ENCODE results near the gene PTPRE. TPM values are rescaled to one million over a fixed set of nuclear protein-coding genes. Genes with fewer than 3 reads are reported as not detected.

The PTPRE gene
- total RNA-seq, 1 experiment from 2014 or later, result 12.3 TPM

GRCh38 chr10:127892743-127893142 is 14.2 kb upstream of the PTPRE start, which contains the start of gene CLRN3:
TSS of gene CLRN3 (minus strand) at chr10:127892941. CDS start at chr10:127892784, 157 bp downstream.
- H3K9ac ChIP-seq (ENCODE audit: low read length), result no peak within 1 kb of the TSS
- no peak for TF ChIP-seq YY1 (IDR thresholded peaks at IDR 0.05; ENCODE audit: extremely low read depth, insufficient replicate concordance, low read depth, low read length)
- TF ChIP-seq SP1 (IDR thresholded peaks at IDR 0.05; ENCODE audit: low read depth), result no peak
- TF ChIP-seq MAX (IDR thresholded peaks at IDR 0.05), result no peak
- no peak for TF ChIP-seq EZH2phosphoT487 (IDR thresholded peaks at IDR 0.05; ENCODE audit: borderline replicate concordance)
- no peak for TF ChIP-seq JUND (IDR thresholded peaks at IDR 0.05)
- TF ChIP-seq, protein P1, sequence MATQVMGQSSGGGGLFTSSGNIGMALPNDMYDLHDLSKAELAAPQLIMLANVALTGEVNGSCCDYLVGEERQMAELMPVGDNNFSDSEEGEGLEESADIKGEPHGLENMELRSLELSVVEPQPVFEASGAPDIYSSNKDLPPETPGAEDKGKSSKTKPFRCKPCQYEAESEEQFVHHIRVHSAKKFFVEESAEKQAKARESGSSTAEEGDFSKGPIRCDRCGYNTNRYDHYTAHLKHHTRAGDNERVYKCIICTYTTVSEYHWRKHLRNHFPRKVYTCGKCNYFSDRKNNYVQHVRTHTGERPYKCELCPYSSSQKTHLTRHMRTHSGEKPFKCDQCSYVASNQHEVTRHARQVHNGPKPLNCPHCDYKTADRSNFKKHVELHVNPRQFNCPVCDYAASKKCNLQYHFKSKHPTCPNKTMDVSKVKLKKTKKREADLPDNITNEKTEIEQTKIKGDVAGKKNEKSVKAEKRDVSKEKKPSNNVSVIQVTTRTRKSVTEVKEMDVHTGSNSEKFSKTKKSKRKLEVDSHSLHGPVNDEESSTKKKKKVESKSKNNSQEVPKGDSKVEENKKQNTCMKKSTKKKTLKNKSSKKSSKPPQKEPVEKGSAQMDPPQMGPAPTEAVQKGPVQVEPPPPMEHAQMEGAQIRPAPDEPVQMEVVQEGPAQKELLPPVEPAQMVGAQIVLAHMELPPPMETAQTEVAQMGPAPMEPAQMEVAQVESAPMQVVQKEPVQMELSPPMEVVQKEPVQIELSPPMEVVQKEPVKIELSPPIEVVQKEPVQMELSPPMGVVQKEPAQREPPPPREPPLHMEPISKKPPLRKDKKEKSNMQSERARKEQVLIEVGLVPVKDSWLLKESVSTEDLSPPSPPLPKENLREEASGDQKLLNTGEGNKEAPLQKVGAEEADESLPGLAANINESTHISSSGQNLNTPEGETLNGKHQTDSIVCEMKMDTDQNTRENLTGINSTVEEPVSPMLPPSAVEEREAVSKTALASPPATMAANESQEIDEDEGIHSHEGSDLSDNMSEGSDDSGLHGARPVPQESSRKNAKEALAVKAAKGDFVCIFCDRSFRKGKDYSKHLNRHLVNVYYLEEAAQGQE (IDR thresholded peaks at IDR 0.05; ENCODE audit: low read depth), result no peak
- TF ChIP-seq POLR2A (IDR thresholded peaks at IDR 0.05; ENCODE audit: borderline replicate concordance, extremely low read depth, insufficient read depth, insufficient read length), result no peak
- no peak for TF ChIP-seq CBX3 (IDR thresholded peaks at IDR 0.05; ENCODE audit: low read depth)
- TF ChIP-seq SRF (IDR thresholded peaks at IDR 0.05; ENCODE audit: low read depth), result no peak
- TF ChIP-seq SIN3A (IDR thresholded peaks at IDR 0.05; ENCODE audit: low read depth), result no peak
- no peak for TF ChIP-seq CEBPB (IDR thresholded peaks at IDR 0.05; ENCODE audit: low read depth)
- TF ChIP-seq ELF1 (IDR thresholded peaks at IDR 0.05; ENCODE audit: borderline replicate concordance, low read depth), result no peak
- TF ChIP-seq, protein P2, sequence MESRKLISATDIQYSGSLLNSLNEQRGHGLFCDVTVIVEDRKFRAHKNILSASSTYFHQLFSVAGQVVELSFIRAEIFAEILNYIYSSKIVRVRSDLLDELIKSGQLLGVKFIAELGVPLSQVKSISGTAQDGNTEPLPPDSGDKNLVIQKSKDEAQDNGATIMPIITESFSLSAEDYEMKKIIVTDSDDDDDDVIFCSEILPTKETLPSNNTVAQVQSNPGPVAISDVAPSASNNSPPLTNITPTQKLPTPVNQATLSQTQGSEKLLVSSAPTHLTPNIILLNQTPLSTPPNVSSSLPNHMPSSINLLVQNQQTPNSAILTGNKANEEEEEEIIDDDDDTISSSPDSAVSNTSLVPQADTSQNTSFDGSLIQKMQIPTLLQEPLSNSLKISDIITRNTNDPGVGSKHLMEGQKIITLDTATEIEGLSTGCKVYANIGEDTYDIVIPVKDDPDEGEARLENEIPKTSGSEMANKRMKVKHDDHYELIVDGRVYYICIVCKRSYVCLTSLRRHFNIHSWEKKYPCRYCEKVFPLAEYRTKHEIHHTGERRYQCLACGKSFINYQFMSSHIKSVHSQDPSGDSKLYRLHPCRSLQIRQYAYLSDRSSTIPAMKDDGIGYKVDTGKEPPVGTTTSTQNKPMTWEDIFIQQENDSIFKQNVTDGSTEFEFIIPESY (IDR thresholded peaks at IDR 0.05; ENCODE audit: extremely low read depth, insufficient replicate concordance, low read length), result no peak
- no peak for TF ChIP-seq ZFX (IDR thresholded peaks at IDR 0.05)
- no peak for TF ChIP-seq ZNF274 (IDR thresholded peaks at IDR 0.05; ENCODE audit: low read depth, low read length)
- no peak for TF ChIP-seq ATF3 (IDR thresholded peaks at IDR 0.05)
- no peak for TF ChIP-seq EZH2 (IDR thresholded peaks at IDR 0.05)
- TF ChIP-seq TCF7L2 (IDR thresholded peaks at IDR 0.05; ENCODE audit: borderline replicate concordance, extremely low read depth, insufficient read depth, insufficient read length), result no peak
- H4K20me1 ChIP-seq (ENCODE audit: insufficient read depth), result no peaks in the 10 kb centered on the region
- no TSS peak for BruUV-seq (replicated peaks)
- H3K9me3 ChIP-seq (ENCODE audit: control insufficient read depth in 1 of 2, insufficient read depth in 1 of 2, low read depth in 1 of 2, low read length in 2 of 2), result no peaks in the 10 kb centered on the region
- H3K4me1 ChIP-seq (ENCODE audit: control insufficient read depth in 1 of 2, insufficient read depth in 2 of 2, low read length in 2 of 2), result no peaks in the 10 kb centered on the region
- ChIA-PET POLR2A (no interaction called here), CTCF (interaction anchor here (1.2 kb wide), 1 partner anchor 14 kb away, joined by 3 read pairs; the partner anchor contains the start of gene PTPRE), RAD21 (ENCODE audit: low non-redundant PET in 1 of 2, low total read pairs in 2 of 2, uncharacterized antibody in 2 of 2, unreplicated experiment in 2 of 2) (no interaction called here)
- H3K27me3 ChIP-seq (ENCODE audit: insufficient read depth, low read length), result no peaks in the 10 kb centered on the region
- no peak for ATAC-seq
- H3K79me2 ChIP-seq (ENCODE audit: insufficient read depth, low read length), result no peaks in the 10 kb centered on the region
- H3K27ac ChIP-seq (ENCODE audit: low read depth, low read length), result no peak within 1 kb of the TSS
- H3K36me3 ChIP-seq (ENCODE audit: control insufficient read depth in 1 of 2, insufficient read depth in 2 of 2, low read length in 2 of 2), result no peaks in the 10 kb centered on the region
- H3K4me3 ChIP-seq (replicated peaks in 1 of 2; ENCODE audit: low read depth in 1 of 2, low read length in 2 of 2), result no peak within 1 kb of the TSS
- no peaks in the 10 kb centered on the region for H3K9me2 ChIP-seq (ENCODE audit: insufficient read depth)
- DNase-seq (ENCODE audit: low read depth, low spot score), result no peak
- intact Hi-C loops (cut with micrococcal nuclease), result no loop called here
- H3K4me2 ChIP-seq (ENCODE audit: low read length), result no peak within 1 kb of the TSS
- H2AFZ ChIP-seq (ENCODE audit: low read depth, low read length, poor library complexity, severe bottlenecking), result no peak within 1 kb of the TSS

Data from HCT116 (cell line).